Measurements from ENCODE around the gene BTG2.

BTG2 gene

DNA sequence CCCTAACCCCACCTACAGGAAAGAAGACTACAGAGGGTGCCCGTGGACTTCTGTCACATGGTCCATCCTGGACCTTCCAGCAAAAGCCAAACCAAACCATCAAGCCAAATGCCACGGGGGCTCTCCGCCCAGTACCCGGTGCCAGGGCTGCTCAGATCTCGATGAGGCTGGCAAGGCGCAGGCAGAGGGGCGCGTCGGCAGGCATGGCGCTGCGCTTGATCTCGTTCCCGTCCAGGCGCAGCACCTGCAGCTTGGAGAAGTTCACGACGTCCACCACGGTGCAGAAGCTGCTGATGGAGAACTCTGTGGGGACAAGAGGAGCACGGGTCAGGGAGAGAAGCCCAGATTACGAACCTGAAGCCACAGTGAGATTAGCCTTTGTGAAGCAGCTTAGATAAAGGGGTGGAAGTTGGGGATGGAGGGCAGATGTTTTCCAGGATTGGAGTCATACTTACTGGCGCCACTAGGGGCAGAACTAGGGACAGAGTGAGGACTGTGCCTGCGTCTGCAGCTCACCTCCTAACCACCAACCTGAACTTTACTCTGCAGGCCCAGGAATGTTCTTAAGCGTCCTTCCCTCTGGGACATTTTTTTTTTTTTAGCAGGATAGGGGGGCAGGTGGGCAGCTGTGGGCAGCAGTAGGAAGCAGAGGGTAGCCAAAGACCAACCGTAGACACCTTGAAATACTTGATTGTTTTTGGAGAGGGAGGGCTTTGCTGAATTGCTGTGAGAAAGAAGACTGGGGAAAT lies 37.0 kb downstream of the BTG2 start:
- DNase-seq (ENCODE audit: low read depth) = no peak

DNA sequence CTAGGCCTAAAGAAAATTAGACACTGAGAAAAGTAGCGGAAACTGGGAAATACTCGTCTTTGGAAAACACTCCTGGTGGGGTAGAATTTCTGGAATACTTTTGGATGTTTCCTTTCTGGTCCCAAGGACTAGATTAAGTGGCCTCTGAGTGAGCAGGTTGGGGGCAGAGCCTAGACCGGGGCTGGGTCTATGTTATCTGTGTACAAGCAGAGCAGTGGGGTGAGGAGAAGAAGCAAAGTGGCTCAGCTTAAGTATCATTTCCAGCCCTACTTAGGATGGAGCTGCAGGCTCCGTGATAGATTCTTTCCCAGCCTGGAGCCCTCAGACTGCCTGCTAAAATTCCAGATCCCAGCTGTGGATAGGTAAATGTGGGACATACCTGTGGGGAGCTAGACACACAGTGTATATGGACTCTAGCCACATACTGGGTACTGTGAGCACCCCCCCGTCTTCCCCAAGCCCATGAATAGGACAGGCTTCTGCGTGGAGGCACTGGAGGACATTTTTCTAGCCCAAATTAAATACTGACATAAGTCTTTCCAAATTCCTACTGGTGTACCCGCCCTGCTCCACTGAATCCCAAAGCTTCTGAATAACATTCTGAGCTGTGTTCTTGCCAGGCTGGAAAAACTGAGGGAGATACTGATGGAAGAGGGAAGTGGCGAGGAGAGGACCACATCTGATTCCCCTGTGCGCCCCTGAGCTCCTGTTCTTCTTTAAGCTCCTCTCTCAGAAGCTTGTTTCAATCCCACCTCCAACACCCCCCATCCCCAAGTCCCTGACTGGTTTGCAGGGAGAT lies 38.8 kb downstream of the BTG2 start:
- no peak for DNase-seq (ENCODE audit: low read depth)

DNA sequence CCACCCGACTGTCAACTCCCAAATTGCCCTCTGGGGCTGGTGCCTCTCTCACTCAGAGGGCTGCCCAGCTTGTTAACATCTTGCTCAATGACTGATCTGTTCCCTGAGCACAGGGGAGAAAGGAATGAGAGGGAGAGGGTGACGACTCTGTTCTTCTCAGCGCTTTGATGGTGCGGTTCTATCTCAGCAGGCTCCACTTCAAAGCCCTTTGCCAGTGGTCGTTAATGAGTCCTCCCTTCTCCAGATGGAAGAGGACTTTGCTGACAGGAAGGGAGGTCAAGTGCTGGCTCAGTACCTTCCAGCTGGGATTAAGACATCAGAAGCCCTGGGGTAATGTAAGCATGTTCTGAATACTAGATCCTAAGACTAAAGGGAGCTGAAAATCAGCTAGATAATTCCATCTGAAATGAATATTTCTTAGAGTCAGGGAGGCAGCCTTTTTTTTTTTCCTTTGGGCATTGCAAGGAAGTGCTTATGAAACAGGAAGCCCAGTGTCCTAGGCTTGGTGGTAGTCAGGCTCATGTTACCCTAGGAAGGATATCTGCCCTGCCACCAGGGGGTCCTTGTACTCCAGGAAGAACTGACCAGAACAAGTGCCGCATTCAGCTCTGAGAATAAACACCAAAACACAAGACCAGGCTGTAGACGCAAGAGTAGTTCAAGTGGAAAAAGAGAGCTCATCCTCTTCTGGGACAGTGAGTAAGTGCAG lies 40.9 kb downstream of the BTG2 start:
- DNase-seq (ENCODE audit: low read depth) = no peak

DNA sequence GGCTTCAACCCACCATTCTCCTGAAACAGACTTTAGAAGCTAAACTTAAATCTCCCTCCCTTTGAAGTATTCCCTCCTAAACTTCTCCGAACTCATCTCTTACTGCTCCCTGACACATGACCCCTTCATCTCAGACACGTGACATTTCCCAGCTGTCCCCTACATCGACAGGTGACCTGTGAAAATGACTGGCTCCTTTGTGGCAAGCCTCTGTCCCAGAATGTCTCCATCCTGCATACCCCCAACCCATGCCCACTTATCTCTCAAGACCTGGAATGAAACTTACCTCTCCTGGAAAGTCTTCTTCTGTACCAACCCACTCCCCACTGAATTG lies 41.4 kb downstream of the BTG2 start:
- DNase-seq (ENCODE audit: low read depth) = no peak

DNA sequence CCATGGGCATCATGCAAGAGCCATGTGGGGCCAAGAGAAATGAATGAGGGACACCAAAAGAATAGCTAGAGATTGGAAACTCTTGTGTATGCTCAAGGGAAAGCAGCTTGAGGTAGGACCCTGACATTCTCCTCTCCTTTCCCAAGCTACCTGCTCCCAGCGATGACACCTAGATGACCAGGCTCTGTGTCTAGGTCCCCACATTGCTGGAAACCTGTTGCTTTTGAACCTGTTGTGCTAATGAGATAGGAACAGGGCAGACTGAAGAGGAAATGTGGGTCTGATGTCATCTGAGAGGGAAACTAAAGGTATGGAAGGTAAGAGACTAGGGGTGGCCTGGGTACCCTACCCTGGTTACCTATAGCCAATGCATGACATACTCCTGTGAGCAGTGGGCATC lies 43.8 kb downstream of the BTG2 start:
- no peak for DNase-seq (ENCODE audit: low read depth)

DNA sequence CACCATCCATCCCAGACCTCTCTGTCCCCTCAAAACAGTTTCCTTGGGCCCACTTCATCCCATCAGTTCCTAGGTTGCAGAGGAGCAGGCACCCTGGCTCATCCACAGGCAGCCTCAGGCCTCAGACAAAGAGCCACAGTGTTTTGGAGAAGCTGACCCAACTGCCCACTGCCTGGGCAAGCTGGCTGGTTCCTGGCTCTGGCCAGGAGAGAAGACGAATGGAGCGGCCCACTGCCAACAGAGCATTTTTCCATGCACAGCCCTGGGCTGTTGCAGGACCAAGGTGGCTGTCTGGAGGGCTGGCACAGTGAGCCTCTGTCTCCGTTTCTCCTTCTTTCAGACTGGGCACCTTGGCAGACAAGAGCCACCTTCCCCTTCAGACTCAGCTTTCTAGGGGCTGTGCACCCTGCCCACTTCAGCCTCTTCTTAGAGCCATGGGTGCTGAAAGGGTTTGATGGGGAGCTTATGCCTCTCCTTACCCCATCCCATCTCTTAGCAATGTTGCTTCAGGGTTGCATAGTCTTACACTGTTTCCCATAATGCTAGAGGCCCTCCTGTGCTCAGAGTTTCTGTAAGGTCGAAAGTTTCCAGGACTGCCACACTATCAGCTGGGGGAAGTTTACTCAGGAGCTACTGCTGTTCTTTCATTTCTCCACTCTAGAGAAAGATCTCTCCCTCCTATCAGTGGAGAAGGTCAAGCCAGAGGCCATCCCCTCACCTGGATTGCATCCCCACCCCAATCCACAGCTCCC lies 44.6 kb downstream of the BTG2 start:
- no peak for DNase-seq (ENCODE audit: low read depth)

DNA sequence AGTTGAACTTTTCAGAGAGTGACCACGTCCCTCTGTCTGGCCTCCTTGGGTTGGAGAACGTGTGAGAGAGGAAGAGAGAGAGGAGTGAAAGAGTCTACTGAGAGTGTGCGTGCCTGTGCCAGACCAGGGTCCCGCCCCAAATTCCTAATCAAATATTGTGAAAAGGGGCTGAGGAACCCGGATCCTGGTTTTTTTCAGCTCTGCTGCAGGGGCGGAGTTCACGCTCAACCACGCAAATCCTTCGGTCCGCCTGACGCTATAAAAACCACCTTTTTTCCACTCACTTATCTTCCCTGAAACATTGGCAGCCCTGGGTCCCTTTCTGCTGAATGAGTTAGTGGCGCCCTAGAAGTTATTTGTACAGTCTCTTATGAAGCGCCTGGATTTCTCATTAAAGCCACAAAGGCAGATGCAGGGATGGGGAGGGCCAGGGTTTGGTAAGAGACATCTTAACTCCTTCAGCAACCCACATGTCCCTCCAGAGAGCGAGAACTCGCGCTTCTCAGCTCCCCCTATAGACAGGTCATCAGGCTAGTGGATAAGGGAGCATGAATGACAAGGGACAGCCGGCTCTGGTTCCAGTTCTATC lies 45.8 kb downstream of the BTG2 start, which contains the start of gene FMOD:
Gene FMOD (minus strand): TSS at position 86 of the 589 bp plus-strand sequence. CDS start 2,852 bp downstream, outside the sequence.
- no peak for DNase-seq (ENCODE audit: low read depth)

DNA sequence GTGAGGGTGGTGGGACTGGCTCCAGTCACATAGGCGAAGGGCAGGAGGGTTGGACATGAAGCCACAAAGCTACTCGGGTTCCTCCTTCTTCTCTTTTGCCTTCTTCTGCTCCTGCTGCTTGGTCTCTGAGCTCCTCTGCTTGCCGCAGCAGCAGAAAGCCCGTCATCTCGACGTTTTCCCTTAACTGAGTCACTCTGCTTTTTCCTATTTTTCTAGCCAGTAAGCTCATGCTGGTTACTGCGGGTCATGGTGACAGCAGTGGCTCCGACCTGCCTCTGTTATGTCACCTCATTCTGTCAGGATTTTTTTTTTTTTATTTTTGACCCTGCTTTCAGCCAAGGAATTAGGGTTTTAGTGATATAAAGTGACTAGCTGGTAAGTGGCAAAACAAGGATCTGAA lies 48.2 kb downstream of the BTG2 start:
- DNase-seq (ENCODE audit: low read depth) = no peak

DNA sequence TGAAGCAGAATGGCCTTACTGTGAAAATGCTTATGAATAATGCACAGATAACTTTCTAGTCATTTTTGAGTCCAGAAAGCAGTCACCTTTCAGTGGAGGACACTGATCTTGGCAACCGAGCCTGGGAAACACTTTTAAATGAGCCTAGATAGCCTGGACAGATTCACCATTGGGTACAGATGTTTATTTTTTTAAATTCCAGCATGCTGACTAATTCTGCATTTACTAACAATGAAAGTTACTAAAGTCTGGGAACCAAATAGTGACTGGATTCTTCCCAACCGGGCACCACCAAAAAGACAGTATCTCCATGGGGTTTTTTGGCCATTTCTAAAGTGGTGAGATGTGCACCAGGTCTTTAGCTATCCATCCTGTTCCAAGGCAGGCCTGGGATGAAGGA lies 48.9 kb downstream of the BTG2 start:
- no peak for DNase-seq (ENCODE audit: low read depth)

DNA sequence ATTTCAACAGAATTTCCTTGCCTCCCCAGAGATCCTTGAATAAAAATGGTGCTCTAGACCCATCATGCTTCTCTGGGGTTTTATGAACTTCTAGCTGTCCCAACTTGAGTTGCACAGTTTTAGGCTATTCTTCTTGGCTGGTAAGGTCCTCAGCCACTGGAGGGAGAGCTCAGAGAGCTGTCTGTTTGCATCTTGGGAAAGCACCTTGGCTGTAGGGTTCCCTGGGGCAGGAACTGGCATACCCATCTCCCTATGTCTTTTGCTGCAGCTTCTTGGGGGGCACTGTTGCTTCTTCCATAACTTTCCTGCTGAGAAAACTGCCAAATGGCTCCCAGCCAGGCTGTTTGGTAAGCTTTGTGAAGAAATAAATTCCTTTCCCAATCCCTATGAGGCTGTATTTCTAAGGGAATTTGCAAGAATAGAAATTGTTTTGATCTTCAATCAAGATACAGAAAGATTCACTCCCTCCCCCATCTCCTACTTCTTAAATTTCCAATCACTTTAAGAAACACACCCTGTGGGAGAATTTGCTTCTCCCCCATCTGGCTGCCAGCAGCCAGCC lies 53.8 kb downstream of the BTG2 start:
- DNase-seq (ENCODE audit: low read depth) = no peak
